Neural progenitor cell (in vitro differentiated cells): Measurements from ENCODE around the gene SLX4. TPM values are rescaled to one million over a fixed set of nuclear protein-coding genes. Genes with fewer than 3 reads are reported as not detected.
A peak's percentile ranks its signal among the peaks of the same experiment; 100 is the strongest.

ENCODE experiments used
- DNase-seq: peaks from one replicate; pipeline ENCODE4 v3.0.0-alpha.2; 2016; ENCODE audit warnings: low spot score
- H2AFZ ChIP-seq: fragments of 200-600 bp; sonication (generic); replicated peaks from 2 replicates; pipeline ENCODE4 v1.6.1; 2016; ENCODE audit warnings: antibody characterized with exemption
- H3F3A ChIP-seq: fragments of 200-600 bp; sonication (generic); 2 replicates; pipeline ENCODE4 v1.6.1; 2016; ENCODE audit warnings: antibody characterized with exemption, low read depth
- H3K27ac ChIP-seq: fragments of 200-600 bp; sonication (generic); 2 replicates; pipeline ENCODE4 v1.5.1; 2016; ENCODE audit warnings: mild to moderate bottlenecking
- H3K27me3 ChIP-seq: fragments of 200-600 bp; sonication (generic); 2 replicates; pipeline ENCODE4 v1.6.1; 2016; ENCODE audit warnings: mild to moderate bottlenecking, moderate library complexity
- H3K36me3 ChIP-seq: fragments of 200-600 bp; sonication (generic); 2 replicates; pipeline ENCODE4 v1.5.1; 2016
- H3K4me1 ChIP-seq: fragments of 200-600 bp; sonication (generic); 2 replicates; pipeline ENCODE4 v1.6.1; 2016; ENCODE audit warnings: mixed run types
- H3K4me2 ChIP-seq: fragments of 200-600 bp; sonication (generic); 2 replicates; pipeline ENCODE4 v1.6.1; 2016
- H3K4me3 ChIP-seq: fragments of 200-600 bp; sonication (generic); 2 replicates; pipeline ENCODE4 v1.5.1; 2016
- H3K79me2 ChIP-seq: fragments of 200-600 bp; sonication (generic); 2 replicates; pipeline ENCODE4 v1.6.1; 2016; ENCODE audit warnings: low read depth
- H3K9ac ChIP-seq: fragments of 200-600 bp; sonication (generic); 2 replicates; pipeline ENCODE4 v1.6.1; 2016
- H3K9me3 ChIP-seq: fragments of 200-600 bp; sonication (generic); 2 replicates; pipeline ENCODE4 v1.5.1; 2016; ENCODE audit warnings: low read depth
- H4K20me1 ChIP-seq: fragments of 200-600 bp; sonication (generic); 2 replicates; pipeline ENCODE4 v1.6.1; 2016; ENCODE audit warnings: low read depth
- H3K27ac Mint-ChIP-seq: 3 replicates; pipeline ENCODE4 v1.8.0; 2021; ENCODE audit warnings: mixed read lengths
- H3K27me3 Mint-ChIP-seq: 2 replicates; pipeline ENCODE4 v1.8.0; 2022; ENCODE audit warnings: low read depth, mild to moderate bottlenecking, inconsistent platforms, moderate library complexity, mixed read lengths; ENCODE audit not compliant: insufficient read depth
- H3K36me3 Mint-ChIP-seq: 3 replicates; pipeline ENCODE4 v1.8.0; 2021; ENCODE audit warnings: mixed read lengths
- H3K4me1 Mint-ChIP-seq: 3 replicates; pipeline ENCODE4 v1.8.0; 2021; ENCODE audit warnings: mixed read lengths
- H3K4me3 Mint-ChIP-seq: 3 replicates; pipeline ENCODE4 v1.8.0; 2021; ENCODE audit warnings: mild to moderate bottlenecking, moderate library complexity, mixed read lengths
- H3K9me3 Mint-ChIP-seq: 3 replicates; pipeline ENCODE4 v1.8.0; 2020; ENCODE audit warnings: mixed read lengths
- EZH2 ChIP-seq: fragments of 200-600 bp; sonication (generic); IDR thresholded peaks from 2 replicates; pipeline ENCODE4 v1.6.1; 2017; ENCODE audit warnings: antibody characterized with exemption, mild to moderate bottlenecking, moderate library complexity
- EZH2phosphoT487 ChIP-seq: fragments of 200-600 bp; sonication (generic); IDR thresholded peaks from 2 replicates; pipeline ENCODE4 v1.6.1; 2017; ENCODE audit warnings: antibody characterized with exemption
- total RNA-seq: library from RNA; depleted of rRNA; stranded (reverse); fragments of >200 nt; gene quantifications from 2 replicates; pipeline ENCODE4 v1.2.3, GENCODE V29; 2015; ENCODE audit warnings: low replicate concordance
- TF ChIP-seq, protein P1 (sequence below): fragments of 200-600 bp; sonication (generic); IDR thresholded peaks from 2 replicates; pipeline ENCODE4 v1.5.1; 2017; ENCODE audit warnings: antibody characterized with exemption, mild to moderate bottlenecking

SLX4 gene
- total RNA-seq, 1 donor from 2014 or later: 7.7 TPM

DNA sequence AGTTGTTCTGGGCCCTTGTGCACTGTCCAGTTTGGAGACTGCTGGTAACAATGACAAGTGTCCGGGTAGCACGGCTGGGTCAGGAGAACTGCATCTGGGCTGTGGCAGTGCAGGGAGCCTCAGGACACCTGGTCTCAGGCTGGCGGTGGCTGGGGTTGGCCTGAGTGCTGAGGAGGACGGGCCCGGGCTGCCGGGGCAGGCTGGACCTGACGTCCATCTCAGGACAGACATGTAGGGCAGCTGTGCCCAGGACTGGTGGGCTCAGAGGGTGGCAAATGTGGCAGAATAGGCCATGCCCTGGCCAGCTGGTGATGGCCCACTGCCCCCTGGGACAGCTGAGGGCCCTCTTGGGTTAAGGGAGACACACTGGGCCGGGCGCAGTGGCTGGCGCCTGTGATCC is 30.0 kb downstream of the SLX4 start:
- no peak for DNase-seq
- peaks cover 20% of the 10 kb centered on the region for H3K4me1 Mint-ChIP-seq
- H3K9me3 Mint-ChIP-seq: no peaks in the 10 kb centered on the region
- no peak overlapping the region for H3K4me2 ChIP-seq
- H3K36me3 Mint-ChIP-seq: peaks cover 6% of the 10 kb centered on the region
- H3K79me2 ChIP-seq: no peaks in the 10 kb centered on the region
- H3K4me3 ChIP-seq: no peak overlapping the region
- no peaks in the 10 kb centered on the region for H3K27me3 ChIP-seq
- H3K27me3 Mint-ChIP-seq: no peaks in the 10 kb centered on the region
- no peaks in the 10 kb centered on the region for H3F3A ChIP-seq
- no peaks in the 10 kb centered on the region for H4K20me1 ChIP-seq
- no peaks in the 10 kb centered on the region for H3K4me1 ChIP-seq
- no peak overlapping the region for H3K27ac ChIP-seq
- TF ChIP-seq, protein P1, sequence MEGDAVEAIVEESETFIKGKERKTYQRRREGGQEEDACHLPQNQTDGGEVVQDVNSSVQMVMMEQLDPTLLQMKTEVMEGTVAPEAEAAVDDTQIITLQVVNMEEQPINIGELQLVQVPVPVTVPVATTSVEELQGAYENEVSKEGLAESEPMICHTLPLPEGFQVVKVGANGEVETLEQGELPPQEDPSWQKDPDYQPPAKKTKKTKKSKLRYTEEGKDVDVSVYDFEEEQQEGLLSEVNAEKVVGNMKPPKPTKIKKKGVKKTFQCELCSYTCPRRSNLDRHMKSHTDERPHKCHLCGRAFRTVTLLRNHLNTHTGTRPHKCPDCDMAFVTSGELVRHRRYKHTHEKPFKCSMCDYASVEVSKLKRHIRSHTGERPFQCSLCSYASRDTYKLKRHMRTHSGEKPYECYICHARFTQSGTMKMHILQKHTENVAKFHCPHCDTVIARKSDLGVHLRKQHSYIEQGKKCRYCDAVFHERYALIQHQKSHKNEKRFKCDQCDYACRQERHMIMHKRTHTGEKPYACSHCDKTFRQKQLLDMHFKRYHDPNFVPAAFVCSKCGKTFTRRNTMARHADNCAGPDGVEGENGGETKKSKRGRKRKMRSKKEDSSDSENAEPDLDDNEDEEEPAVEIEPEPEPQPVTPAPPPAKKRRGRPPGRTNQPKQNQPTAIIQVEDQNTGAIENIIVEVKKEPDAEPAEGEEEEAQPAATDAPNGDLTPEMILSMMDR: no peak
- TF ChIP-seq EZH2: no peak
- H3K4me3 Mint-ChIP-seq: no peak overlapping the region
- H3K9ac ChIP-seq: no peak overlapping the region
- no peak overlapping the region for H2AFZ ChIP-seq
- H3K27ac Mint-ChIP-seq: peak overlapping the region; percentile 79
- H3K36me3 ChIP-seq: no peaks in the 10 kb centered on the region
- H3K9me3 ChIP-seq: no peaks in the 10 kb centered on the region

GRCh38 chr16:3580686-3581085 is 30.7 kb downstream of the SLX4 start:
- Mint-ChIP-seq H3K4me3 (no peak overlapping the region), H3K27me3 (no peaks in the 10 kb centered on the region), H3K27ac (peak overlapping the region; percentile 79), H3K4me1 (peaks cover 20% of the 10 kb centered on the region), H3K36me3 (peaks cover 2% of the 10 kb centered on the region), H3K9me3 (no peaks in the 10 kb centered on the region)
- Histone ChIP-seq H3K4me3 (no peak overlapping the region), H3K4me1 (no peaks in the 10 kb centered on the region), H3K27me3 (no peaks in the 10 kb centered on the region), H3K36me3 (no peaks in the 10 kb centered on the region), H2AFZ (no peak overlapping the region), H3K79me2 (no peaks in the 10 kb centered on the region), H3K27ac (no peak overlapping the region), H3F3A (no peaks in the 10 kb centered on the region), H3K9ac (peak overlapping the region; percentile 9), H4K20me1 (no peaks in the 10 kb centered on the region), H3K9me3 (no peaks in the 10 kb centered on the region), H3K4me2 (no peak overlapping the region)
- DNase-seq: peak; percentile 27
- TF ChIP-seq EZH2 (no peak), EZH2phosphoT487 (no peak)
- TF ChIP-seq, protein P1: no peak

DNA sequence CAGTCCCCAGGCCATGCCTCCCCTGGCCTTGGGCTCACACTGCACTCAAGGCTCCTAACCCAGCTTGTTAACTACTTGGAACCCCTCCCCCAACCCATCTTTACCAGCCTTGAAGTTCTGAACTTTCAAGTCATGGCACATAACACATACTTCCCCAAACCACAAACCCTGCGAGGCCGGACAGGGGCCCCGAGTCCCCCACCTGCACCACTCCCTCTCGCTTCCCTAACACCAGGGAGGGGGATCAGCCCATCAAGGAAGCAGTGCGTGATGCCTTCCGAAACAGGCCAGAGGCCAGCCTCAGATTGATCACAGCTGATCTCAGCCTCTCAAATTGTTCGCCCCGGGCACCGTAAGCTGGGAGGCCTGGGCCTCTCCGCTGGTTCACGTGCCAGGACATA is 31.2 kb downstream of the SLX4 start:
- no peak for DNase-seq
- H3K4me3 Mint-ChIP-seq: no peak overlapping the region
- Histone ChIP-seq H4K20me1 (no peaks in the 10 kb centered on the region), H3K4me1 (no peaks in the 10 kb centered on the region), H3K36me3 (no peaks in the 10 kb centered on the region), H2AFZ (no peak overlapping the region), H3K79me2 (no peaks in the 10 kb centered on the region), H3K4me3 (no peak overlapping the region), H3K27ac (no peak overlapping the region), H3K9me3 (no peaks in the 10 kb centered on the region), H3F3A (no peaks in the 10 kb centered on the region), H3K9ac (peak overlapping the region; percentile 9), H3K4me2 (no peak overlapping the region), H3K27me3 (no peaks in the 10 kb centered on the region)
- no peak for TF ChIP-seq EZH2
- TF ChIP-seq, protein P1: no peak
- no peak for TF ChIP-seq EZH2phosphoT487
- no peaks in the 10 kb centered on the region for H3K9me3 Mint-ChIP-seq
- peaks cover 20% of the 10 kb centered on the region for H3K4me1 Mint-ChIP-seq
- no peaks in the 10 kb centered on the region for H3K27me3 Mint-ChIP-seq
- peak overlapping the region; percentile 79 for H3K27ac Mint-ChIP-seq
- peaks cover 2% of the 10 kb centered on the region for H3K36me3 Mint-ChIP-seq

DNA sequence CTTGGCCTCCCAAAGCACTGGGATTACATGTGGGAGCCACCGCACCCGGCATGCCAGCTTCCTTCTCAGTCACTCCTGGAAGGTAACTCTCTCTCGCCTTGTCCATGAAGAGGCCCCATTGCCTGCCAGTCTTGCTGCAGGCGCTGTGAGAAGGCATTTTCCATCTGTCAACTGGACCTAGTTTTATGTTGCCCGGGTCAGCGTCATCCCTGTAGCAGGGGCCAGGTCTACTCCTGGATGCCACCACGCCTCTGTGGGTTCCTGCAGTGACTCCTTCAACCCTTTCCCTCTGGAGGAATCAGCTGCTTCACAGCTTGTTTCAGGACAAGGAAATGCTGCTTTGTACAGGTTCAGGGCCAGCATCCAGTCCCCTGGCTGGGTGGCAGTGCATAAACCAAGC is 31.6 kb downstream of the SLX4 start:
- Histone ChIP-seq H4K20me1 (no peaks in the 10 kb centered on the region), H3K79me2 (no peaks in the 10 kb centered on the region), H3K4me3 (no peak overlapping the region), H3K4me2 (no peak overlapping the region), H2AFZ (no peak overlapping the region), H3K9ac (no peak overlapping the region), H3K27me3 (no peaks in the 10 kb centered on the region), H3F3A (no peaks in the 10 kb centered on the region), H3K4me1 (no peaks in the 10 kb centered on the region), H3K9me3 (no peaks in the 10 kb centered on the region), H3K36me3 (no peaks in the 10 kb centered on the region), H3K27ac (no peak overlapping the region)
- TF ChIP-seq, protein P1: no peak
- no peak for TF ChIP-seq EZH2phosphoT487
- no peak for TF ChIP-seq EZH2
- H3K36me3 Mint-ChIP-seq: peaks cover 2% of the 10 kb centered on the region
- H3K4me1 Mint-ChIP-seq: peaks cover 20% of the 10 kb centered on the region
- no peaks in the 10 kb centered on the region for H3K27me3 Mint-ChIP-seq
- peak overlapping the region; percentile 76 for H3K27ac Mint-ChIP-seq
- H3K9me3 Mint-ChIP-seq: no peaks in the 10 kb centered on the region
- no peak for DNase-seq
- no peak overlapping the region for H3K4me3 Mint-ChIP-seq
